Measurements from ENCODE around the gene LRIG1. TPM values are rescaled to one million over a fixed set of nuclear protein-coding genes. Genes with fewer than 3 reads are reported as not detected.

The LRIG1 gene
- total and polyA plus RNA-seq, 2 donors from 2014 or later: 8.2 to 20.6 TPM

DNA sequence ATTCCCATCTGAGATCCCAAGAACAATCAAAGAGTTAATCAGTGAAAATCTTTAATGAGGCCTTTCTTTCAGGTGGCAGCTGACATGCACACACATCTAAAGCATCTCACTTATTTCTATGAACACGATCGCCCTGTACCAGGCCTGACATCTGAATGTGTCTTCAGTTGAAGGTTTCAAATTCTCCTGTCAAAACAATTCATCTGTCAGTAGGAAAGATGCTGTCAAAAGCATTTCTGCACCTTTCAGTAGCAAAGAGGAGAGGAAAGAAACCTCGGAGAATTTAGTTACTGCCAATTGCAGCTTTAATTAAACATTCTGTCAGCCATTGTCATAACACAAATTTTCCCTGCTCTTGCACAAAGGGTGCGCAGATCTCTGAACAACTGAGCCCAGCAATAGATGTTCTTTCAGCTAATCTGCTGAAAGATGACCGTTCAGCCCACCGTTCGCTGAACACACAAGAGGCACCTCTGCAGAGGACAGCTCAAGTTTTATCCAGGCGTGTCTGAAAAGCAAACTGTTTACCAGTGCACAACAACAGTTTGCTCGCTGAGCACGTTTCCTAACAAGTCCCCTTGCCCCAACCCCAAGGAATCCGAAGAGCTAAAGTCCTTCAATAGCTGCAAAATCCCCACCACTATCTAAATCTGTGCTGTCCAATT, 34.1 kb downstream of the LRIG1 start:
- Histone ChIP-seq H3K9ac (ENCODE audit: low read length in 3 of 3) (no peak overlapping the region), H3K9me3 (ENCODE audit: control insufficient read depth in 2 of 3, insufficient read depth in 1 of 3, low read length in 3 of 3) (no peaks in the 10 kb centered on the region), H3K4me1 (ENCODE audit: control insufficient read depth in 2 of 3, insufficient read depth in 2 of 3, low read depth in 1 of 3, low read length in 3 of 3) (no peaks in the 10 kb centered on the region), H3K36me3 (ENCODE audit: control insufficient read depth in 2 of 3, insufficient read depth in 3 of 3, low read length in 3 of 3) (no peaks in the 10 kb centered on the region), H3K27me3 (ENCODE audit: control insufficient read depth, insufficient read depth, low read length) (no peaks in the 10 kb centered on the region), H3K4me3 (ENCODE audit: low read length in 3 of 3) (no peak overlapping the region), H3K27ac (ENCODE audit: low read depth in 2 of 2, low read length in 2 of 2) (no peak overlapping the region)
- TF ChIP-seq, protein P1, sequence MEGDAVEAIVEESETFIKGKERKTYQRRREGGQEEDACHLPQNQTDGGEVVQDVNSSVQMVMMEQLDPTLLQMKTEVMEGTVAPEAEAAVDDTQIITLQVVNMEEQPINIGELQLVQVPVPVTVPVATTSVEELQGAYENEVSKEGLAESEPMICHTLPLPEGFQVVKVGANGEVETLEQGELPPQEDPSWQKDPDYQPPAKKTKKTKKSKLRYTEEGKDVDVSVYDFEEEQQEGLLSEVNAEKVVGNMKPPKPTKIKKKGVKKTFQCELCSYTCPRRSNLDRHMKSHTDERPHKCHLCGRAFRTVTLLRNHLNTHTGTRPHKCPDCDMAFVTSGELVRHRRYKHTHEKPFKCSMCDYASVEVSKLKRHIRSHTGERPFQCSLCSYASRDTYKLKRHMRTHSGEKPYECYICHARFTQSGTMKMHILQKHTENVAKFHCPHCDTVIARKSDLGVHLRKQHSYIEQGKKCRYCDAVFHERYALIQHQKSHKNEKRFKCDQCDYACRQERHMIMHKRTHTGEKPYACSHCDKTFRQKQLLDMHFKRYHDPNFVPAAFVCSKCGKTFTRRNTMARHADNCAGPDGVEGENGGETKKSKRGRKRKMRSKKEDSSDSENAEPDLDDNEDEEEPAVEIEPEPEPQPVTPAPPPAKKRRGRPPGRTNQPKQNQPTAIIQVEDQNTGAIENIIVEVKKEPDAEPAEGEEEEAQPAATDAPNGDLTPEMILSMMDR (IDR thresholded peaks at IDR 0.05; ENCODE audit: borderline replicate concordance, extremely low read depth, insufficient read depth): no peak
- no peak for DNase-seq
- FAIRE-seq: no peak
- intact Hi-C loops (cut with DNase I): no loop called here

DNA sequence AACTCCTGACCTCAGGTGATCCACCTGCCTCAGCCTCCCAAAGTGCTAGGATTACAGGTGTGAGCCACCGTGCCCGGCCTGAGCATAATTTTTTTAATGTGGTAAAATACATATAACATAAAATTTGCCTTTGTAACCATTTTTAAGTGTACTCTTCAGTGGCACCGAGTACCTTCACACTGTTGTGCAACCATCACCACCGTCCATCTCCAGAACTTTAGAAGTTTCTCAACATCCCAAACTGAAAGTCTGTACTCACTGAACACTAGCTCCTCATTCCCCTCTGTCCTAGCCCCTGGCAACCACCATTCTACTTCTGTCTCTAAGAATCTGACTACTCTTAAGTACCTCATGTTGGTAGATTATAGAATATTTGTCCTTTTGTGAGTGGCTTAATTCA, 35.2 kb downstream of the LRIG1 start:
- Histone ChIP-seq H3K36me3 (ENCODE audit: control insufficient read depth in 2 of 3, insufficient read depth in 3 of 3, low read length in 3 of 3) (no peaks in the 10 kb centered on the region), H3K4me1 (ENCODE audit: control insufficient read depth in 2 of 3, insufficient read depth in 2 of 3, low read depth in 1 of 3, low read length in 3 of 3) (no peaks in the 10 kb centered on the region), H3K27me3 (ENCODE audit: control insufficient read depth, insufficient read depth, low read length) (no peaks in the 10 kb centered on the region), H3K9me3 (ENCODE audit: control insufficient read depth in 2 of 3, insufficient read depth in 1 of 3, low read length in 3 of 3) (no peaks in the 10 kb centered on the region), H3K9ac (ENCODE audit: low read length in 3 of 3) (no peak overlapping the region), H3K27ac (ENCODE audit: low read depth in 2 of 2, low read length in 2 of 2) (no peak overlapping the region), H3K4me3 (ENCODE audit: low read length in 3 of 3) (no peak overlapping the region)
- TF ChIP-seq, protein P1 (IDR thresholded peaks at IDR 0.05; ENCODE audit: borderline replicate concordance, extremely low read depth, insufficient read depth): no peak
- intact Hi-C loops (cut with DNase I): no loop called here
- FAIRE-seq (no peak), DNase-seq (no peak)

DNA sequence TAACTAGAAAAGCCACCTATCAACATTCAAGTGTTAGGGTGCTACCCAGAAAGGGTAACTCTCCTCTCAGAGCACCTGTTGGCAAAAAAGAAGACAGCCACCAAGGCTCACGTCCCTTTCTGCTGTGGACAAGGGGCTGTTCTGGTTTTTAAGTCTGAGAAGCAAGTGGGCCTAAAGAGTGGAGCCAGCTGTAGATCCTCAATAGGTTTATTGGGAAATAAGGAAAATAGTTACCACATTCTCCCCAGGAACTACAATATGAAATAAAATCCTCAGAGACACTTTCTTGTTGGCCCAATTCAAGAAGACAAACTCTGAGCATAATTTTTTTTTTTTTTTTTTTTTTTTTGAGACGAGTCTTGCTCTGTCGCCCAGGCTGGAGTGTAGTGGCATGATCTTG, 35.8 kb downstream of the LRIG1 start:
- H3K27ac ChIP-seq (ENCODE audit: low read depth in 2 of 2, low read length in 2 of 2): no peak overlapping the region
- TF ChIP-seq, protein P1 (IDR thresholded peaks at IDR 0.05; ENCODE audit: borderline replicate concordance, extremely low read depth, insufficient read depth): no peak

DNA sequence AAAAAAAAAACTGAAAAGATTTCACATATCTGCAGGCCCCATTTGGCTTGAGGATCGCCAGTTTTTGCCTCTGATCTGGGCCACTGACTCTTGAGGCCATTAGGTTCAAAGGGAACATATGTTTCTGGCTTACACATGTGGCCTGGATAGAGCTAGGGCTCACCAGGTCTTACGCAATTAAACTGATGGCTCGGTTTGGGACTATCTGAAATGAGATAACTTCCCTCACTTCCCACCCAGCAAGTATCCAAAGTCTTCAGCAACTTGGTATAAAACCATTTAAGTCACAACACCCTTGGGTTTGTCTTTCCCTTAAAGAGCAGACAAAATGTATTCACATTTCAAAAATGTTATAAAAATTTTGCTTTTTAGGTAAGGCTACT, 36.3 kb downstream of the LRIG1 start:
- Histone ChIP-seq H3K4me1 (ENCODE audit: control insufficient read depth in 2 of 3, insufficient read depth in 2 of 3, low read depth in 1 of 3, low read length in 3 of 3) (no peaks in the 10 kb centered on the region), H3K9ac (ENCODE audit: low read length in 3 of 3) (no peak overlapping the region)

More for the DNA sequence above, 35.8 kb downstream of the LRIG1 start:
- intact Hi-C loops (cut with DNase I): no loop called here
- no peaks in the 10 kb centered on the region for H3K27me3 ChIP-seq (ENCODE audit: control insufficient read depth, insufficient read depth, low read length)
- no peak for DNase-seq
- H3K36me3 ChIP-seq (ENCODE audit: control insufficient read depth in 2 of 3, insufficient read depth in 3 of 3, low read length in 3 of 3): peaks cover 0 to 3% (median 0%) of the 10 kb centered on the region in 3 donors
- no peak overlapping the region for H3K9ac ChIP-seq (ENCODE audit: low read length in 3 of 3)
- no peak overlapping the region for H3K4me3 ChIP-seq (ENCODE audit: low read length in 3 of 3)
- H3K4me1 ChIP-seq (ENCODE audit: control insufficient read depth in 2 of 3, insufficient read depth in 2 of 3, low read depth in 1 of 3, low read length in 3 of 3): no peaks in the 10 kb centered on the region
- FAIRE-seq: no peak
- H3K9me3 ChIP-seq (ENCODE audit: control insufficient read depth in 2 of 3, insufficient read depth in 1 of 3, low read length in 3 of 3): no peaks in the 10 kb centered on the region

More for the DNA sequence above, 36.3 kb downstream of the LRIG1 start:
- Histone ChIP-seq H3K4me3 (ENCODE audit: low read length in 3 of 3) (no peak overlapping the region), H3K27me3 (ENCODE audit: control insufficient read depth, insufficient read depth, low read length) (no peaks in the 10 kb centered on the region), H3K9me3 (ENCODE audit: control insufficient read depth in 2 of 3, insufficient read depth in 1 of 3, low read length in 3 of 3) (no peaks in the 10 kb centered on the region), H3K36me3 (ENCODE audit: control insufficient read depth in 2 of 3, insufficient read depth in 3 of 3, low read length in 3 of 3) (peaks cover 0 to 3% (median 0%) of the 10 kb centered on the region in 3 donors), H3K27ac (ENCODE audit: low read depth in 2 of 2, low read length in 2 of 2) (no peak overlapping the region)
- no peak for DNase-seq
- FAIRE-seq: no peak
- TF ChIP-seq, protein P1 (IDR thresholded peaks at IDR 0.05; ENCODE audit: borderline replicate concordance, extremely low read depth, insufficient read depth): no peak
- intact Hi-C loops (cut with DNase I): no loop called here
